ENCODE measurements around the gene EGLN1.
"Not testable (repeated sequence)": the region's sequence is repeated elsewhere in the genome, so short reads cannot be mapped to it uniquely, and the experiment has no call there.

EGLN1 gene

DNA sequence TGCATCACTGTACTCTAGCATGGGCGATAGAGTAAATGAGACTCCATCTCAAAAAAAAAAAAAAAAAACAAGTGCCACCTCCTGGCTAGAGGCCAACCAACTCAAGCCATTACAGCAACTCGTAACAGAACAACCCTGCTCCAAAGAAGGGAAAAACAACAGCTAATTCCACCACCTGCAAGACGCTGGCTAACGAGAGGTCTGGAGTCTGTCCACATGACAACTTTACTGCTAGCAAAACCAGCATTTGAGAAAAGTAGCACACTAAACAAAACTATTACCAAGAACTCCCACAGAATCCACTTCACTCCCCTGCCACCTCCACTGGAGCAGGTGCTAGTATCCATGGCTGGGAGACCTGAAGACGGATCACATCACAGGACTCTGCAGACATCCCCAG, 24.1 kb upstream of the EGLN1 start:
- no peak for TF ChIP-seq CTCF (IDR thresholded peaks at IDR 0.05; ENCODE audit: low read depth, low read length, missing control alignments)

GRCh38 chr1:231444059-231444458, 22.0 kb upstream of the EGLN1 start:
- DNase-seq (ENCODE audit: low read depth) = no peak
- H3K4me3 ChIP-seq (ENCODE audit: low read depth, low read length) = no peak overlapping the region
- in situ Hi-C loops (cut with HindIII; ENCODE audit: low sequenced_read_pairs) = no loop called here
- TF ChIP-seq CTCF (IDR thresholded peaks at IDR 0.05; ENCODE audit: low read depth, low read length, missing control alignments) = no peak

More for the DNA sequence above, 24.1 kb upstream of the EGLN1 start:
- in situ Hi-C loops (cut with HindIII; ENCODE audit: low sequenced_read_pairs) = no loop called here
- DNase-seq (ENCODE audit: low read depth) = no peak
- H3K4me3 ChIP-seq (ENCODE audit: low read depth, low read length) = no peak overlapping the region

DNA sequence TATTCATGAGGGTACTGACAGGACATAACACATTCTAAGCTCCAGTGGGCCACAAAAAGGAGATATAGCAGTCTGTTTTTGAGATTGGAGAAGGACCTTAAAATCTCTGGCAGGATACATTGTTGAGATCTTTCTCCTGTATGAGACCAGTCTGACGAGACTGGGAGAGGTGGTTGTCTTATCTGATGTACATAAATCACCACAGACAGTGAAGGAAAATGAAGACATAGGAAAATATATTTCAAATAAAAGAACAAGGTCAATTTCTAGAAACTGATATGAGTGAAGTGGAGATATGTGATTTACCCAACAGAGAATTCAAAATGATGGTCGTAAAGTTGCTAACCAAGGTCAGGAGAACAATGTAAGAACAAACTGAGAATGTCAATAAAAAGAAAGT, 21.3 kb upstream of the EGLN1 start:
- no peak for TF ChIP-seq CTCF (IDR thresholded peaks at IDR 0.05; ENCODE audit: low read depth, low read length, missing control alignments)
- in situ Hi-C loops (cut with HindIII; ENCODE audit: low sequenced_read_pairs) = no loop called here
- H3K4me3 ChIP-seq (ENCODE audit: low read depth, low read length) = no peak overlapping the region
- no peak for DNase-seq (ENCODE audit: low read depth)

DNA sequence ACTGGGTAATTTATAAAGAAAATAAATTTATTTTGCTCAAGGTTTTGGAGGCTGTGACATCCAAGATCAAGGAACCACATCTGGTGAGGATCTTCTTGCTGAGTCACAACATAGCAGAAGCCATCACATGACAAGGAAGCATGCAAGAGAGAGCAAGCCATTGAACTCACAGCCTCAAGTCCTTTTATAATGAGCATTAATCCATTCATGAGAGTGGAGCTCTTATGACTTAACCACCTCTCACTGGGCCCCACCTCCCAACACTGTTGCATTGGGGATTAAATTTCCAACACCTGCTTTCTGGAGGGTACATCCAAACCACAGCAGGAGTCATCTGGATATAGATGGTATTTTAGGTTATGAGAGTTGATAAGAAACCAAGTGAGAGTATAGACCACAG, 20.6 kb upstream of the EGLN1 start:
- H3K4me3 ChIP-seq (ENCODE audit: low read depth, low read length) = no peak overlapping the region
- DNase-seq (ENCODE audit: low read depth) = no peak
- TF ChIP-seq CTCF (IDR thresholded peaks at IDR 0.05; ENCODE audit: low read depth, low read length, missing control alignments) = no peak
- in situ Hi-C loops (cut with HindIII; ENCODE audit: low sequenced_read_pairs) = no loop called here

GRCh38 chr1:231432996-231433395, 10.9 kb upstream of the EGLN1 start:
- H3K4me3 ChIP-seq (ENCODE audit: low read depth, low read length) = no peak overlapping the region
- in situ Hi-C loops (cut with HindIII; ENCODE audit: low sequenced_read_pairs) = no loop called here
- no peak for DNase-seq (ENCODE audit: low read depth)
- TF ChIP-seq CTCF (IDR thresholded peaks at IDR 0.05; ENCODE audit: low read depth, low read length, missing control alignments) = no peak

DNA sequence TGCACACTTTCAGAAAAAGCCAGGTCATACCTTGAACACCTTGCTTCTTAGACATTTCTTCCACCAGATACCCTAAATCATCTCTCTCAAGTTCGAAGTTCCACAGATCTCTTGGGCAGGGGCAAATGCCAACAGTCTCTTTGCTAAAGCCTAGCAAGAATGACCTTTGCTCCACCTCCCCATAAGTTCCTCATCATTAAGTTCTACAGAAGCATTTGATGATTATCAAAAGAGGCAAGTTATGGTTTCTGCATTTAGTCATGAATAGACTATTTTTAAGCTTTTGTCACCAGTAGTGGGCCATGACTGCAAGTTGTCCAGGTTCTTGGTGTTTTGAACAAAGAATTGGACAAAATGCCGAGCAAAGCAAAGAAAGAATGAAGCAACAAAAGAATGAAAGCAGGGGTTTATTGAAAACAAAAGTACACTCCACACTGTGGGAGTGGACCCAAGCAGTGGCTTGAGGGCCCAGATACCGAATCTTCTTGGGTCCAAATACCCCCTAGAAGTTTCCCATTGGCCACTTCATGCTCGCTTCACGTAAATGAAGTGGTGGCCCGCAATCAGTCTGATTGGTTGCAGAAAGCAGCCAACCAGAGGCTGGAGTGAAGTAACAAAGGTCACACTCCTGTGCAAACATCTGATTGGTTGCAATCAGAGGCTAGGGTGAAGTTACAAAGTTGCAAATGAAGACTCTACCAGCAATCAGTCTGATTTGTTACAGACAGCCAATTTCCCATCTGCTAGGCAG, 9.8 kb upstream of the EGLN1 start:
- no peak for DNase-seq (ENCODE audit: low read depth)
- TF ChIP-seq CTCF (IDR thresholded peaks at IDR 0.05; ENCODE audit: low read depth, low read length, missing control alignments) = no peak
- no peak overlapping the region for H3K4me3 ChIP-seq (ENCODE audit: low read depth, low read length)
- in situ Hi-C loops (cut with HindIII; ENCODE audit: low sequenced_read_pairs) = no loop called here

DNA sequence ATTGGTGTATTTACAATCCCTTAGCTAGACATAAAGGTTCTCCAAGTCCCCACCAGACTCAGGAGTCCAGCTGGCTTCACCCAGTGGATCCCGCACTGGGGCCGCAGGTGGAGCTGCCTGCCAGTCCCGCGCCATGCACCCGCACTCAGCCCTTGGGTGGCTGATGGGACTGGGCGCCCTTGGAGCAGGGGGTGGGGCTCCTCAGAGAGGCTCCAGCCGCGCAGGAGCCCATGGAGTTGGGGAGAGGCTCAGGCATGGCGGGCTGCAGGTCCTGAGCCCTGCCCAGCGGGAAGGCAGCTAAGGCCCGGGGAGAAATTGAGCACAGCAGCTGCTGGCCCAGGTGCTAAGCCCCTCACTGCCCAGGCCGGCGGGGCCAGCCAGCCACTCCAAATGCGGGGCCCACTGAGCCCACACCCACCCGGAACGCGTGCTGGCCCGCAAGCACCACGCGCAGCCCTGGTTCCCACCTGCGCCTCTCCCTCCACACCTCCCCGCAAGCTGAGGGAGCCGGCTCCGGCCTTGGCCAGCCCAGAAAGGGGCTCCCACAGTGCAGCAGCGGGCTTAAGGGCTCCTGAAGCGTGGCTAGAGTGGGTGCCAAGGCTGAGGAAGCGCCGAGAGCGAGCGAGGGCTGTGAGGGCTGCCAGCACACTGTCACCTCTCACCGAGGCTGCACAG, 8.7 kb upstream of the EGLN1 start:
- DNase-seq (ENCODE audit: low read depth); in situ Hi-C loops (cut with HindIII; ENCODE audit: low sequenced_read_pairs); H3K4me3 ChIP-seq (ENCODE audit: low read depth, low read length): not testable (repeated sequence)
